Esophagus muscularis mucosa (tissue), 4 donors: Measurements from ENCODE around the gene FAM227B.

Experiments used
- EP300 ChIP-seq: sonication (generic); formaldehyde crosslinking; IDR thresholded peaks from one replicate; pipeline ENCODE4 v1.6.1; 2017; ENCODE audit warnings: antibody characterized with exemption
- POLR2A ChIP-seq: fragments of 450-650 bp; IDR thresholded peaks from one replicate; pipeline ENCODE4 v1.6.1; 2017; ENCODE audit warnings: antibody characterized with exemption, moderate library complexity, mild to moderate bottlenecking, low read depth
- TF ChIP-seq, protein P1 (sequence below), 3 experiments: fragments of 200-600 bp in 2 of 3; fragments of 450-650 bp in 1 of 3; sonication (generic) in 2 of 3; IDR thresholded peaks; one replicate each; pipeline ENCODE4 v1.5.1; 2017 to 2019; ENCODE audit warnings: antibody characterized with exemption in 3 of 3, mild to moderate bottlenecking in 2 of 3, moderate library complexity in 1 of 3

DNA sequence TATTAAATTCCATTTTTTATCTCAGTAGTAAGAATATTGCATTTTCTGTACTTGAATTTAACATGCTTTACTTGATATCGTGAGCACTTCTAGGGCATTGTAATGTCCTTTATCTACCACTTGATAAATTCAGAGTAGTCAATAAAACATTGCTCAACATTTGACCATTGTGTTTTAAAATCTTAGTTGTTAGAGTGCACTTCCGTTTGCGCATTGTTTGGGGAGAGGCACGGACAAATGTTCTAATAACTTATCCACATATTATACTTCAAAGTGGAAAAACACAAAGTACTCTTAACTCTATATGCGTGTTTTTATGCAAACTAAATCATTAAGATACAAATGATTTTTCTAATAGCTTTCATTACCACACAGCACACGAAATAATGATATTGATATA is 419 bp downstream of the FAM227B start:
- TF ChIP-seq POLR2A (no peak), EP300 (no peak)
- TF ChIP-seq, protein P1, sequence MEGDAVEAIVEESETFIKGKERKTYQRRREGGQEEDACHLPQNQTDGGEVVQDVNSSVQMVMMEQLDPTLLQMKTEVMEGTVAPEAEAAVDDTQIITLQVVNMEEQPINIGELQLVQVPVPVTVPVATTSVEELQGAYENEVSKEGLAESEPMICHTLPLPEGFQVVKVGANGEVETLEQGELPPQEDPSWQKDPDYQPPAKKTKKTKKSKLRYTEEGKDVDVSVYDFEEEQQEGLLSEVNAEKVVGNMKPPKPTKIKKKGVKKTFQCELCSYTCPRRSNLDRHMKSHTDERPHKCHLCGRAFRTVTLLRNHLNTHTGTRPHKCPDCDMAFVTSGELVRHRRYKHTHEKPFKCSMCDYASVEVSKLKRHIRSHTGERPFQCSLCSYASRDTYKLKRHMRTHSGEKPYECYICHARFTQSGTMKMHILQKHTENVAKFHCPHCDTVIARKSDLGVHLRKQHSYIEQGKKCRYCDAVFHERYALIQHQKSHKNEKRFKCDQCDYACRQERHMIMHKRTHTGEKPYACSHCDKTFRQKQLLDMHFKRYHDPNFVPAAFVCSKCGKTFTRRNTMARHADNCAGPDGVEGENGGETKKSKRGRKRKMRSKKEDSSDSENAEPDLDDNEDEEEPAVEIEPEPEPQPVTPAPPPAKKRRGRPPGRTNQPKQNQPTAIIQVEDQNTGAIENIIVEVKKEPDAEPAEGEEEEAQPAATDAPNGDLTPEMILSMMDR (IDR thresholded peaks at IDR 0.05), result peak in 1 of 3 experiments; percentile 35
